ENCODE measurements around the gene CYP46A1.

DNA sequence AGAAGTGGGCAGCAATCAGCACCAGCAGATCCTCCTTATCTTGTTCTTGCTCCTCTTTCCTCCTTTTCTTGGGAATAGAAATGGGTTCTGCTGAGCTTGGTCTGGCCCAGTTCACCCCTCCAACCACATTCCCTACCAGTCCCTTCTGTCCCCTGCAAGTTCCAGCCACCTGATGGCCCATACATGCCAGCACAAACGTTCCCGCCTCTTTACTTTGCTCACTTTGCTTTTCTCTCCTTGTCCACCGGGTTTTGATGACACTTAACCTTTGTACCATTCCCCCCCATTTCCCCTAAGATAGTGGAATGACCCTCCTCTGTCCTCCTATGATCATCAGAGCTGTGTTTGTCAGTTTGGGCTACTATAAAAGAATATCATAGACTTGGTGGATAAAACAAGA lies 85.7 kb downstream of the CYP46A1 start:
- TF ChIP-seq, protein P1, sequence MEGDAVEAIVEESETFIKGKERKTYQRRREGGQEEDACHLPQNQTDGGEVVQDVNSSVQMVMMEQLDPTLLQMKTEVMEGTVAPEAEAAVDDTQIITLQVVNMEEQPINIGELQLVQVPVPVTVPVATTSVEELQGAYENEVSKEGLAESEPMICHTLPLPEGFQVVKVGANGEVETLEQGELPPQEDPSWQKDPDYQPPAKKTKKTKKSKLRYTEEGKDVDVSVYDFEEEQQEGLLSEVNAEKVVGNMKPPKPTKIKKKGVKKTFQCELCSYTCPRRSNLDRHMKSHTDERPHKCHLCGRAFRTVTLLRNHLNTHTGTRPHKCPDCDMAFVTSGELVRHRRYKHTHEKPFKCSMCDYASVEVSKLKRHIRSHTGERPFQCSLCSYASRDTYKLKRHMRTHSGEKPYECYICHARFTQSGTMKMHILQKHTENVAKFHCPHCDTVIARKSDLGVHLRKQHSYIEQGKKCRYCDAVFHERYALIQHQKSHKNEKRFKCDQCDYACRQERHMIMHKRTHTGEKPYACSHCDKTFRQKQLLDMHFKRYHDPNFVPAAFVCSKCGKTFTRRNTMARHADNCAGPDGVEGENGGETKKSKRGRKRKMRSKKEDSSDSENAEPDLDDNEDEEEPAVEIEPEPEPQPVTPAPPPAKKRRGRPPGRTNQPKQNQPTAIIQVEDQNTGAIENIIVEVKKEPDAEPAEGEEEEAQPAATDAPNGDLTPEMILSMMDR (IDR thresholded peaks at IDR 0.05 in 4 of 5, conservative IDR thresholded peaks at IDR 0.05 in 1 of 5) = no peak
- TF ChIP-seq POLR2A (IDR thresholded peaks at IDR 0.05) = no peak
